Uterus (tissue), 4 donors: ENCODE measurements around the gene CRYBG1. TPM values are rescaled to one million over a fixed set of nuclear protein-coding genes. Genes with fewer than 3 reads are reported as not detected.

ENCODE experiments used
- DNase-seq, 2 donors: peaks; one replicate each; pipeline ENCODE4 v3.0.0-alpha.2; 2019 to 2020
- H3K27ac ChIP-seq, 2 donors: fragments of 200-600 bp; sonication (generic); 1 replicate in 1 of 2; 2 replicates in 1 of 2; pipeline ENCODE4 v1.5.1; 2016 to 2018
- H3K27me3 ChIP-seq, 2 donors: fragments of 200-600 bp; sonication (generic); one replicate each; pipeline ENCODE4 v1.5.1; 2018 to 2019; ENCODE audit warnings: control low read depth in 1 of 2
- H3K36me3 ChIP-seq, 2 donors: fragments of 200-600 bp; sonication (generic); one replicate each; pipeline ENCODE4 v1.5.1; 2019; ENCODE audit warnings: control low read depth in 1 of 2
- H3K4me1 ChIP-seq, 2 donors: fragments of 200-600 bp; sonication (generic); one replicate each; pipeline ENCODE4 v1.5.1; 2018 to 2019; ENCODE audit warnings: control low read depth in 1 of 2
- H3K4me3 ChIP-seq, 2 donors: fragments of 200-600 bp; sonication (generic); 1 replicate in 1 of 2; 2 replicates in 1 of 2; pipeline ENCODE4 v1.5.1; 2018 to 2019; ENCODE audit warnings: mild to moderate bottlenecking in 1 of 2
- H3K9me3 ChIP-seq, 2 donors: fragments of 200-600 bp; sonication (generic); one replicate each; pipeline ENCODE4 v1.5.1; 2019; ENCODE audit warnings: control low read depth in 1 of 2
- CTCF ChIP-seq, 4 experiments: fragments of 200-600 bp in 2 of 4; fragments of 450-650 bp in 2 of 4; sonication (generic) in 2 of 4; IDR thresholded peaks; one replicate each; pipeline ENCODE4 v1.5.1; 2016 to 2019; ENCODE audit warnings: antibody characterized with exemption in 4 of 4, mild to moderate bottlenecking in 2 of 4, moderate library complexity in 1 of 4
- POLR2A ChIP-seq, 2 donors: fragments of 450-650 bp; IDR thresholded peaks; one replicate each; pipeline ENCODE4 v1.6.1; 2016; ENCODE audit warnings: antibody characterized with exemption in 2 of 2, mild to moderate bottlenecking in 1 of 2, moderate library complexity in 1 of 2
- intact Hi-C: fragments of 100-400 bp; cut with DNase I; formaldehyde crosslinking; loops from one replicate; pipeline ENCODE4 v1.15.1; 2023; ENCODE audit warnings: low total_unique reads
- total RNA-seq, 4 donors: library from RNA; depleted of rRNA in 3 of 4; stranded (reverse); fragments of >200 nt in 3 of 4; gene quantifications; one replicate each; pipeline versions ENCODE4 v1.1.0 to v1.2.4, GENCODE V29; 2014 to 2023
- donor health status: DM: yes; HTN: yes; CAD: no.

Gene CRYBG1
- total RNA-seq, 4 donors from 2014 or later, result 3.6 to 65.3 (median 8.9) TPM

- DNase-seq, result no peak
- intact Hi-C loops, result no loop called here
- Histone ChIP-seq H3K27me3 (no peaks in the 10 kb centered on the region), H3K4me3 (no peak overlapping the region), H3K36me3 (no peaks in the 10 kb centered on the region), H3K27ac (no peak overlapping the region), H3K9me3 (no peaks in the 10 kb centered on the region), H3K4me1 (no peaks in the 10 kb centered on the region)
- no peak for TF ChIP-seq POLR2A (IDR thresholded peaks at IDR 0.05)
- TF ChIP-seq CTCF (IDR thresholded peaks at IDR 0.05), result no peak
Measured at GRCh38 chr6:106383573-106383972, 23.1 kb downstream of the CRYBG1 start.

GRCh38 chr6:106385530-106385929 lies 25.0 kb downstream of the CRYBG1 start:
- DNase-seq, result no peak
- no peak overlapping the region for H3K4me3 ChIP-seq
- H3K27ac ChIP-seq, result no peak overlapping the region
- no peaks in the 10 kb centered on the region for H3K9me3 ChIP-seq
- H3K36me3 ChIP-seq, result no peaks in the 10 kb centered on the region
- intact Hi-C loops, result no loop called here
- TF ChIP-seq POLR2A (IDR thresholded peaks at IDR 0.05), result no peak
- TF ChIP-seq CTCF (IDR thresholded peaks at IDR 0.05), result no peak
- no peaks in the 10 kb centered on the region for H3K27me3 ChIP-seq
- no peaks in the 10 kb centered on the region for H3K4me1 ChIP-seq

GRCh38 chr6:106387875-106388274 lies 27.4 kb downstream of the CRYBG1 start:
- Histone ChIP-seq H3K4me1 (no peaks in the 10 kb centered on the region), H3K27me3 (no peaks in the 10 kb centered on the region), H3K4me3 (no peak overlapping the region), H3K9me3 (no peaks in the 10 kb centered on the region), H3K27ac (no peak overlapping the region), H3K36me3 (no peaks in the 10 kb centered on the region)
- DNase-seq, result no peak
- intact Hi-C loops, result no loop called here
- TF ChIP-seq CTCF (IDR thresholded peaks at IDR 0.05), result no peak

GRCh38 chr6:106390088-106390487 lies 29.6 kb downstream of the CRYBG1 start:
- no peaks in the 10 kb centered on the region for H3K27me3 ChIP-seq
- intact Hi-C loops, result no loop called here
- no peak for DNase-seq
- no peaks in the 10 kb centered on the region for H3K9me3 ChIP-seq
- H3K4me3 ChIP-seq, result no peak overlapping the region
- H3K27ac ChIP-seq, result no peak overlapping the region
- no peaks in the 10 kb centered on the region for H3K36me3 ChIP-seq
- no peaks in the 10 kb centered on the region for H3K4me1 ChIP-seq
- no peak for TF ChIP-seq POLR2A (IDR thresholded peaks at IDR 0.05)

- no peaks in the 10 kb centered on the region for H3K36me3 ChIP-seq
- no peak overlapping the region for H3K27ac ChIP-seq
- no peak overlapping the region for H3K4me3 ChIP-seq
- no peaks in the 10 kb centered on the region for H3K27me3 ChIP-seq
- intact Hi-C loops, result no loop called here
- no peak for TF ChIP-seq POLR2A (IDR thresholded peaks at IDR 0.05)
- no peak for TF ChIP-seq CTCF (IDR thresholded peaks at IDR 0.05)
- H3K4me1 ChIP-seq, result no peaks in the 10 kb centered on the region
- DNase-seq, result no peak
- no peaks in the 10 kb centered on the region for H3K9me3 ChIP-seq
Measured at GRCh38 chr6:106396426-106397220, 36.1 kb downstream of the CRYBG1 start.
